PC-3 (cell line): ENCODE measurements around the gene PITPNM3. TPM values are rescaled to one million over a fixed set of nuclear protein-coding genes. Genes with fewer than 3 reads are reported as not detected.

ENCODE experiments used
- ATAC-seq: fragments of 200-7000 bp; cut with Tn5 transposase; 2 replicates; pipeline ENCODE4 v1.9.1; 2020; ENCODE audit warnings: mild to moderate bottlenecking, moderate library complexity
- BruUV-seq: library from RNA; stranded (reverse); fragments of 400-500 nt; replicated peaks from 2 replicates; lab custom pipeline; 2021; lab: Mats Ljungman, UMichigan
- CTCF ChIA-PET: fragments of 300-600 bp; sonication (Branson Sonifier 250); formaldehyde crosslinking; loops from one replicate; lab custom pipeline; 2022; ENCODE audit warnings: antibody characterized with exemption; lab: Charles Lee
- POLR2A ChIA-PET: fragments of 300-600 bp; sonication (Branson Sonifier 250); formaldehyde crosslinking; loops from one replicate; lab custom pipeline; 2022; ENCODE audit warnings: antibody characterized with exemption; ENCODE audit not compliant: unreplicated experiment; lab: Charles Lee
- DNase-seq: peaks from one replicate; pipeline ENCODE4 v3.0.0-alpha.2; 2015
- H2AFZ ChIP-seq: fragments of 300-600 bp; sonication (generic); 2 replicates; pipeline ENCODE4 v1.6.0; 2016; ENCODE audit warnings: antibody characterized with exemption, low read length
- H3F3A ChIP-seq: fragments of 300-600 bp; sonication (generic); one replicate; pipeline ENCODE4 v1.6.0; 2017; ENCODE audit warnings: antibody characterized with exemption, low read length, control low read depth, mild to moderate bottlenecking; ENCODE audit not compliant: unreplicated experiment
- H3K27ac ChIP-seq: fragments of 300-600 bp; sonication (generic); 2 replicates; pipeline ENCODE4 v1.5.1; 2016; ENCODE audit warnings: mild to moderate bottlenecking, low read length
- H3K27me3 ChIP-seq: fragments of 300-600 bp; sonication (generic); 2 replicates; pipeline ENCODE4 v1.6.1; 2016; ENCODE audit warnings: low read length, mixed read lengths
- H3K36me3 ChIP-seq: fragments of 300-600 bp; sonication (generic); 2 replicates; pipeline ENCODE4 v1.6.1; 2016; ENCODE audit warnings: low read depth, mixed run types, low read length, mixed read lengths
- H3K4me1 ChIP-seq: fragments of 300-600 bp; sonication (generic); 2 replicates; pipeline ENCODE4 v1.5.1; 2016; ENCODE audit warnings: low read length; ENCODE audit not compliant: insufficient read depth
- H3K4me2 ChIP-seq: fragments of 300-600 bp; sonication (generic); 2 replicates; pipeline ENCODE4 v1.6.0; 2016; ENCODE audit warnings: low read length
- H3K4me3 ChIP-seq: fragments of 300-600 bp; sonication (generic); 2 replicates; pipeline ENCODE4 v1.5.1; 2016; ENCODE audit warnings: mild to moderate bottlenecking, low read length, mixed read lengths
- H3K79me2 ChIP-seq: fragments of 300-600 bp; sonication (generic); 2 replicates; pipeline ENCODE4 v1.6.1; 2017; ENCODE audit warnings: low read length, mixed read lengths
- H3K9ac ChIP-seq: fragments of 300-600 bp; sonication (generic); 2 replicates; pipeline ENCODE4 v1.6.0; 2016; ENCODE audit warnings: mild to moderate bottlenecking, low read length
- H3K9me2 ChIP-seq: fragments of 300-600 bp; sonication (generic); replicated peaks from 2 replicates; pipeline ENCODE4 v1.6.1; 2016; ENCODE audit warnings: mixed run types, low read length, mixed read lengths
- H3K9me3 ChIP-seq: fragments of 300-600 bp; sonication (generic); 2 replicates; pipeline ENCODE4 v1.6.1; 2016; ENCODE audit warnings: low read length, mixed read lengths
- H4K20me1 ChIP-seq: fragments of 300-600 bp; sonication (generic); 2 replicates; pipeline ENCODE4 v1.6.1; 2016; ENCODE audit warnings: low read length, mixed read lengths
- CTCF ChIP-seq: fragments of 300-600 bp; sonication (generic); conservative IDR thresholded peaks from 2 replicates; pipeline ENCODE4 v1.5.1; 2017; ENCODE audit warnings: antibody characterized with exemption, low read depth, mild to moderate bottlenecking, low read length
- EZH2 ChIP-seq: fragments of 300-600 bp; sonication (generic); IDR thresholded peaks from one replicate; pipeline ENCODE4 v1.6.1; 2017; ENCODE audit warnings: antibody characterized with exemption, mild to moderate bottlenecking, low read length; ENCODE audit not compliant: unreplicated experiment
- EZH2phosphoT487 ChIP-seq: fragments of 300-600 bp; sonication (generic); IDR thresholded peaks from 2 replicates; pipeline ENCODE4 v1.6.1; 2018; ENCODE audit warnings: mild to moderate bottlenecking, antibody characterized with exemption, low read length, borderline replicate concordance
- intact Hi-C: fragments of 100-400 bp; cut with micrococcal nuclease; formaldehyde crosslinking; loops from 2 replicates; pipeline ENCODE4 v1.9.0; 2023
- total RNA-seq: library from RNA; depleted of rRNA; stranded (reverse); fragments of >200 nt; gene quantifications from 2 replicates; pipeline ENCODE4 v1.2.3, GENCODE V29; 2014

The PITPNM3 gene
- total RNA-seq, 1 experiment from 2014 or later: 7.1 TPM

- Histone ChIP-seq H3K27me3 (no peaks in the 10 kb centered on the region; the same call in 1 of the 2 replicates), H3K4me3 (no peak overlapping the region), H3K9ac (no peak overlapping the region), H3K9me2 (no peaks in the 10 kb centered on the region), H3K4me1 (no peaks in the 10 kb centered on the region), H3K4me2 (no peak overlapping the region), H3K9me3 (no peaks in the 10 kb centered on the region), H3F3A (no peaks in the 10 kb centered on the region), H3K27ac (no peak overlapping the region), H3K36me3 (no peaks in the 10 kb centered on the region), H3K79me2 (no peaks in the 10 kb centered on the region), H4K20me1 (no peaks in the 10 kb centered on the region), H2AFZ (no peak overlapping the region)
- intact Hi-C loops: loop anchor here (2.0 kb wide), 1 partner anchor 132 kb away; no protein-coding TSS in a partner anchor
- ChIA-PET POLR2A (no interaction called here), CTCF (interaction anchor here (0.5 to 1.0 kb wide), 3 partner anchors 127 to 677 kb away, joined by 3 to 6 read pairs (median 3); no protein-coding TSS in a partner anchor)
- TF ChIP-seq EZH2phosphoT487 (no peak), EZH2 (no peak), CTCF (peak; percentile 70)
- peak; percentile 67 for ATAC-seq
- BruUV-seq: no TSS peak
- DNase-seq: peak; percentile 73
Measured at GRCh38 chr17:6413065-6413464, 143.3 kb downstream of the PITPNM3 start.

GRCh38 chr17:6408735-6409134 lies 147.6 kb downstream of the PITPNM3 start:
- no peak overlapping the region for H3K4me2 ChIP-seq
- H3K9me3 ChIP-seq: no peaks in the 10 kb centered on the region
- no peaks in the 10 kb centered on the region for H3K4me1 ChIP-seq
- ChIA-PET CTCF (no interaction called here), POLR2A (no interaction called here)
- H3K9ac ChIP-seq: no peak overlapping the region
- H3K79me2 ChIP-seq: no peaks in the 10 kb centered on the region
- ATAC-seq (no peak), DNase-seq (no peak)
- H3K36me3 ChIP-seq: no peaks in the 10 kb centered on the region
- BruUV-seq: no TSS peak
- H3K4me3 ChIP-seq: no peak overlapping the region
- H3K27ac ChIP-seq: no peak overlapping the region
- H4K20me1 ChIP-seq: no peaks in the 10 kb centered on the region
- H2AFZ ChIP-seq: no peak overlapping the region
- TF ChIP-seq CTCF (no peak), EZH2 (no peak), EZH2phosphoT487 (no peak)
- no peaks in the 10 kb centered on the region for H3K9me2 ChIP-seq
- intact Hi-C loops: no loop called here
- H3K27me3 ChIP-seq: no peaks in the 10 kb centered on the region; the same call in 1 of the 2 replicates
- no peaks in the 10 kb centered on the region for H3F3A ChIP-seq

DNA sequence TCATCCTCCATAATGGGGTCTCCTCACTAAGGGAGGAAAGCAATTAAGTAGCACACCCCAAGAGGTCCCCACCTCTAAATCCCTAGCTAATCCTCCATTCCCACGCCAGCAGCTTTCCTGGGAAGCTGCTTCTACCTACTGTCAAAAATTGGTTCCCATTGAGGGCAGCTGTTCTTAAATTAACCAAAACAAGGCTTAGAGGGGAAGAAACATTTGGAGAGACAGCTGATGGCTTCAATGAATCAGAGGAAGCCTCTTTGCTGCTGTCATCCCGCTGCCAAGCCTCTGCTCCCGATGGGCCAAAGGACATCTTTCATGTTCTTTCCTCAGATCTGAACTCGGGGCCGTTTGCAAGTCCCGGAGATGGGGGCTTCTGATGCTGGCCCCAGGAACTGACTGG lies 148.1 kb downstream of the PITPNM3 start:
- H3F3A ChIP-seq: no peaks in the 10 kb centered on the region
- H3K4me3 ChIP-seq: no peak overlapping the region
- no peak for ATAC-seq
- H3K4me2 ChIP-seq: no peak overlapping the region
- H3K79me2 ChIP-seq: no peaks in the 10 kb centered on the region
- intact Hi-C loops: no loop called here
- H3K36me3 ChIP-seq: no peaks in the 10 kb centered on the region
- H4K20me1 ChIP-seq: no peaks in the 10 kb centered on the region
- no peaks in the 10 kb centered on the region for H3K4me1 ChIP-seq
- TF ChIP-seq EZH2 (no peak), CTCF (no peak), EZH2phosphoT487 (no peak)
- no peak overlapping the region for H2AFZ ChIP-seq
- no peaks in the 10 kb centered on the region; the same call in 1 of the 2 replicates for H3K27me3 ChIP-seq
- H3K27ac ChIP-seq: no peak overlapping the region
- no peaks in the 10 kb centered on the region for H3K9me3 ChIP-seq
- no peak for DNase-seq
- H3K9me2 ChIP-seq: no peaks in the 10 kb centered on the region
- CTCF ChIA-PET: no interaction called here
- no peak overlapping the region for H3K9ac ChIP-seq
- POLR2A ChIA-PET: no interaction called here
- no TSS peak for BruUV-seq
